NCI-H1436 (cell line): Measurements from ENCODE around the gene FAHD2B.
"Not testable (repeated sequence)": the region's sequence is repeated elsewhere in the genome, so short reads cannot be mapped to it uniquely, and the experiment has no call there.

ENCODE experiments used
- DNase-seq: peaks from one replicate; lab custom pipeline; 2025; lab: John Stamatoyannopoulos, UW

FAHD2B gene

GRCh38 chr2:97094772-97095611 lies at the start of gene FAHD2B:
Gene FAHD2B (minus strand): TSS chr2:97094882. CDS start chr2:97091706, 3,176 bp downstream.
- peak; percentile 26 for DNase-seq

- DNase-seq, result not testable (repeated sequence)
These were observed 49.3 kb upstream of the FAHD2B start for GRCh38 chr2:97144016-97144415.

- DNase-seq, result not testable (repeated sequence)
These were observed 34.4 kb upstream of the FAHD2B start for GRCh38 chr2:97129090-97129489.

- not testable (repeated sequence) for DNase-seq
These were observed 19.2 kb upstream of the FAHD2B start for GRCh38 chr2:97113882-97114255.

- DNase-seq, result not testable (repeated sequence)
These were observed 18.6 kb upstream of the FAHD2B start, which contains the start of gene ANKRD36 for GRCh38 chr2:97113050-97113881. Gene ANKRD36 (plus strand): TSS chr2:97113153. CDS start chr2:97113740, 587 bp downstream.

- not testable (repeated sequence) for DNase-seq
These were observed 17.8 kb upstream of the FAHD2B start for GRCh38 chr2:97112320-97113049.

- not testable (repeated sequence) for DNase-seq
These were observed 16.6 kb upstream of the FAHD2B start for GRCh38 chr2:97111246-97111645.

- DNase-seq, result not testable (repeated sequence)
These were observed 12.2 kb upstream of the FAHD2B start for GRCh38 chr2:97106878-97107277.

- DNase-seq, result not testable (repeated sequence)
These were observed 4.2 kb upstream of the FAHD2B start for GRCh38 chr2:97098786-97099372.

GRCh38 chr2:97095661-97096060 lies 979 bp upstream of the FAHD2B start:
- no peak for DNase-seq

GRCh38 chr2:97093983-97094771 lies 505 bp downstream of the FAHD2B start:
- DNase-seq, result not testable (repeated sequence)

- DNase-seq, result not testable (repeated sequence)
These were observed 1.7 kb downstream of the FAHD2B start for GRCh38 chr2:97092946-97093345.

- not testable (repeated sequence) for DNase-seq
These were observed 6.0 kb downstream of the FAHD2B start for GRCh38 chr2:97088706-97089105.

GRCh38 chr2:97085093-97085492 lies 9.6 kb downstream of the FAHD2B start:
- not testable (repeated sequence) for DNase-seq

GRCh38 chr2:97083516-97083915 lies 11.2 kb downstream of the FAHD2B start:
- not testable (repeated sequence) for DNase-seq

- DNase-seq, result not testable (repeated sequence)
These were observed 12.5 kb downstream of the FAHD2B start for GRCh38 chr2:97082206-97082605.

GRCh38 chr2:97080855-97081254 lies 13.8 kb downstream of the FAHD2B start:
- DNase-seq, result not testable (repeated sequence)

GRCh38 chr2:97077213-97077612 lies 17.5 kb downstream of the FAHD2B start:
- not testable (repeated sequence) for DNase-seq

GRCh38 chr2:97070915-97071314 lies 23.8 kb downstream of the FAHD2B start:
- not testable (repeated sequence) for DNase-seq

- not testable (repeated sequence) for DNase-seq
These were observed 26.0 kb downstream of the FAHD2B start for GRCh38 chr2:97068722-97069121.

- no peak for DNase-seq
These were observed 26.6 kb downstream of the FAHD2B start for GRCh38 chr2:97068074-97068473.
